Gastrocnemius medialis (tissue), 4 donors: ENCODE results near the gene ATP1A3.

Source experiments
- POLR2A ChIP-seq, 2 donors: fragments of 450-650 bp; IDR thresholded peaks; one replicate each; pipeline ENCODE4 v1.6.1; 2017; ENCODE audit warnings: antibody characterized with exemption in 2 of 2, mild to moderate bottlenecking in 2 of 2, moderate library complexity in 2 of 2
- TF ChIP-seq, protein P1 (sequence below), 5 experiments: fragments of 450-650 bp in 3 of 5; fragments of 200-600 bp in 2 of 5; sonication (generic) in 2 of 5; IDR thresholded peaks in 4 of 5; conservative IDR thresholded peaks in 1 of 5; 1 replicate in 4 of 5; 2 replicates in 1 of 5; pipeline ENCODE4 v1.5.1; 2016 to 2019; ENCODE audit warnings: antibody characterized with exemption in 5 of 5, mild to moderate bottlenecking in 3 of 5, moderate library complexity in 3 of 5

DNA sequence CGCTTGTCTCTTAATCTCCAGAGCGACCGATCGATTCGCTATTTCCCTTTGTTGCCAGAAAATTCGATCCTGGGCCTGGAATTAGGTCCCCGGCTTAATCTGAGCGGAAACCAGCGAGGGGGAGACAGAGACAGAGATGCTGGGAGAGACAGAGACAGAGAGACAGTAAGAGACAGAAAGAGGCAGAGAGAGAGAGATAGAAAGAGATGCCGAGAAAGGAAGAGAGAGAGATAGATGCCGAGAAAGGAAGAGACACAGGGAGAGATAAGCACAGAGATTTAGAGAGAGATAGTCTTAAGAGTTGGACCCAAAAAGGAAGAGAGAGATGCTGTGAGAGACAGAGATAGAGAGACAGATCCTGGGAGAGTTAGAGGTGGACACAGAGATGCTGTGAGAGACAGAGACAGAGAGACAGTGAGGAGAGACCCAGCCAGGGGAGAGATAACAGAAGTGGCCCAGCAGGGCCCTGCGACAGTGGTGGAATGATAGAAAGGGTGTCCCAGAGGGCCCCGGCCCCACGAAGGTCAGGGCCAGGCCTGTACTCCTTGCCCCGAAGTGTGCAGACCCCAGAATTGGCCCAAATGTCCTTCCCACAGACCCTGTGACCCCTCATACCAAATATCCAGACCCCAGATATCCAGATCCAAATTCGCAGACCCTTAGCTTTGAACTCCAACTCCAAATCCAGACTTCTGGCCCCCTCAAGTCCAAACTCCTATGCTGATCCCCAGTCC is 67.1 kb downstream of the ATP1A3 start:
- TF ChIP-seq, protein P1, sequence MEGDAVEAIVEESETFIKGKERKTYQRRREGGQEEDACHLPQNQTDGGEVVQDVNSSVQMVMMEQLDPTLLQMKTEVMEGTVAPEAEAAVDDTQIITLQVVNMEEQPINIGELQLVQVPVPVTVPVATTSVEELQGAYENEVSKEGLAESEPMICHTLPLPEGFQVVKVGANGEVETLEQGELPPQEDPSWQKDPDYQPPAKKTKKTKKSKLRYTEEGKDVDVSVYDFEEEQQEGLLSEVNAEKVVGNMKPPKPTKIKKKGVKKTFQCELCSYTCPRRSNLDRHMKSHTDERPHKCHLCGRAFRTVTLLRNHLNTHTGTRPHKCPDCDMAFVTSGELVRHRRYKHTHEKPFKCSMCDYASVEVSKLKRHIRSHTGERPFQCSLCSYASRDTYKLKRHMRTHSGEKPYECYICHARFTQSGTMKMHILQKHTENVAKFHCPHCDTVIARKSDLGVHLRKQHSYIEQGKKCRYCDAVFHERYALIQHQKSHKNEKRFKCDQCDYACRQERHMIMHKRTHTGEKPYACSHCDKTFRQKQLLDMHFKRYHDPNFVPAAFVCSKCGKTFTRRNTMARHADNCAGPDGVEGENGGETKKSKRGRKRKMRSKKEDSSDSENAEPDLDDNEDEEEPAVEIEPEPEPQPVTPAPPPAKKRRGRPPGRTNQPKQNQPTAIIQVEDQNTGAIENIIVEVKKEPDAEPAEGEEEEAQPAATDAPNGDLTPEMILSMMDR (IDR thresholded peaks at IDR 0.05 in 4 of 5, conservative IDR thresholded peaks at IDR 0.05 in 1 of 5) = no peak
- no peak for TF ChIP-seq POLR2A (IDR thresholded peaks at IDR 0.05)
